ENCODE data around the gene KIRREL2.

The KIRREL2 gene

GRCh38 chr19:35852029-35852780, 4.5 kb upstream of the KIRREL2 start, which contains the start of gene NPHS1:
NPHS1 (minus strand) TSS chr19:35852504; CDS start chr19:35851837, 667 bp downstream.
- ChIA-PET CTCF (no interaction called here), POLR2A (no interaction called here)
- 82% methylated on average over 9 of the region's 9 CpGs for WGBS (ENCODE audit: insufficient coverage)
- Histone ChIP-seq H3K27ac (ENCODE audit: insufficient read depth in 1 of 2, low read depth in 1 of 2, low read length in 2 of 2, poor library complexity in 1 of 2, severe bottlenecking in 2 of 2) (no peak within 1 kb of the TSS), H3K4me3 (ENCODE audit: control insufficient read depth in 1 of 7, extremely low read depth in 1 of 7, insufficient read depth in 4 of 7, low read depth in 2 of 7, low read length in 6 of 7) (no peak within 1 kb of the TSS), H3K36me3 (ENCODE audit: control insufficient read depth in 4 of 4, insufficient read depth in 4 of 4, low read length in 3 of 4) (no peaks in the 10 kb centered on the region), H3K9me3 (ENCODE audit: control extremely low read depth in 1 of 5, control insufficient read depth in 4 of 5, insufficient read depth in 2 of 5, low read depth in 1 of 5, low read length in 4 of 5) (no peaks in the 10 kb centered on the region), H3K27me3 (replicated peaks in 2 of 5; ENCODE audit: control insufficient read depth in 4 of 5, insufficient read depth in 5 of 5, low read length in 4 of 5) (peaks cover 0 to 91% (median 24%) of the 10 kb centered on the region in 5 experiments), H3K4me1 (ENCODE audit: control extremely low read depth in 1 of 4, control insufficient read depth in 4 of 4, insufficient read depth in 4 of 4, low read length in 3 of 4) (peaks cover 0 to 15% (median 12%) of the 10 kb centered on the region in 4 experiments)
- DNase-seq = no peak

GRCh38 chr19:35853038-35853756, 3.5 kb upstream of the KIRREL2 start:
- Histone ChIP-seq H3K9me3 (ENCODE audit: control extremely low read depth in 1 of 5, control insufficient read depth in 4 of 5, insufficient read depth in 2 of 5, low read depth in 1 of 5, low read length in 4 of 5) (no peaks in the 10 kb centered on the region), H3K4me1 (ENCODE audit: control extremely low read depth in 1 of 4, control insufficient read depth in 4 of 4, insufficient read depth in 4 of 4, low read length in 3 of 4) (peaks cover 0 to 16% (median 14%) of the 10 kb centered on the region in 4 experiments), H3K27ac (ENCODE audit: insufficient read depth in 1 of 2, low read depth in 1 of 2, low read length in 2 of 2, poor library complexity in 1 of 2, severe bottlenecking in 2 of 2) (no peak overlapping the region), H3K4me3 (ENCODE audit: control insufficient read depth in 1 of 7, extremely low read depth in 1 of 7, insufficient read depth in 4 of 7, low read depth in 2 of 7, low read length in 6 of 7) (no peak overlapping the region), H3K36me3 (ENCODE audit: control insufficient read depth in 4 of 4, insufficient read depth in 4 of 4, low read length in 3 of 4) (no peaks in the 10 kb centered on the region), H3K27me3 (replicated peaks in 2 of 5; ENCODE audit: control insufficient read depth in 4 of 5, insufficient read depth in 5 of 5, low read length in 4 of 5) (peaks cover 0 to 92% (median 27%) of the 10 kb centered on the region in 5 experiments)
- no peak for DNase-seq
- ChIA-PET CTCF (interaction anchor here (0.9 kb wide), 1 partner anchor 58 kb away, joined by 3 read pairs; no protein-coding TSS in a partner anchor), POLR2A (no interaction called here)
- WGBS (ENCODE audit: insufficient coverage) = 80% methylated on average over 8 of the region's 8 CpGs

- no peaks in the 10 kb centered on the region for H3K36me3 ChIP-seq (ENCODE audit: control insufficient read depth in 4 of 4, insufficient read depth in 4 of 4, low read length in 3 of 4)
- 96% methylated on average over 6 of the region's 6 CpGs for WGBS (ENCODE audit: insufficient coverage)
- peaks cover 0 to 93% (median 53%) of the 10 kb centered on the region in 5 experiments for H3K27me3 ChIP-seq (replicated peaks in 2 of 5; ENCODE audit: control insufficient read depth in 4 of 5, insufficient read depth in 5 of 5, low read length in 4 of 5)
- DNase-seq = no peak
- peaks cover 0 to 9% (median 0%) of the 10 kb centered on the region in 5 experiments for H3K9me3 ChIP-seq (ENCODE audit: control extremely low read depth in 1 of 5, control insufficient read depth in 4 of 5, insufficient read depth in 2 of 5, low read depth in 1 of 5, low read length in 4 of 5)
- POLR2A ChIA-PET = no interaction called here
- H3K27ac ChIP-seq (ENCODE audit: insufficient read depth in 1 of 2, low read depth in 1 of 2, low read length in 2 of 2, poor library complexity in 1 of 2, severe bottlenecking in 2 of 2) = no peak overlapping the region
- CTCF ChIA-PET = no interaction called here
- H3K4me1 ChIP-seq (ENCODE audit: control extremely low read depth in 1 of 4, control insufficient read depth in 4 of 4, insufficient read depth in 4 of 4, low read length in 3 of 4) = peaks cover 0 to 21% (median 14%) of the 10 kb centered on the region in 4 experiments
- H3K4me3 ChIP-seq (ENCODE audit: control insufficient read depth in 1 of 7, extremely low read depth in 1 of 7, insufficient read depth in 4 of 7, low read depth in 2 of 7, low read length in 6 of 7) = no peak overlapping the region
Observed at GRCh38 chr19:35858311-35858710, 1.6 kb downstream of the KIRREL2 start.

- no peak overlapping the region for H3K4me3 ChIP-seq (ENCODE audit: control insufficient read depth in 1 of 7, extremely low read depth in 1 of 7, insufficient read depth in 4 of 7, low read depth in 2 of 7, low read length in 6 of 7)
- no peak for DNase-seq
- peaks cover 0 to 21% (median 14%) of the 10 kb centered on the region in 4 experiments for H3K4me1 ChIP-seq (ENCODE audit: control extremely low read depth in 1 of 4, control insufficient read depth in 4 of 4, insufficient read depth in 4 of 4, low read length in 3 of 4)
- peaks cover 0 to 93% (median 53%) of the 10 kb centered on the region in 5 experiments for H3K27me3 ChIP-seq (replicated peaks in 2 of 5; ENCODE audit: control insufficient read depth in 4 of 5, insufficient read depth in 5 of 5, low read length in 4 of 5)
- WGBS (ENCODE audit: insufficient coverage) = 91% methylated on average over 4 of the region's 4 CpGs
- CTCF ChIA-PET = interaction anchor here (0.9 kb wide), 1 partner anchor 88 kb away, joined by 3 read pairs; no protein-coding TSS in a partner anchor
- POLR2A ChIA-PET = no interaction called here
- no peaks in the 10 kb centered on the region for H3K36me3 ChIP-seq (ENCODE audit: control insufficient read depth in 4 of 4, insufficient read depth in 4 of 4, low read length in 3 of 4)
- H3K9me3 ChIP-seq (ENCODE audit: control extremely low read depth in 1 of 5, control insufficient read depth in 4 of 5, insufficient read depth in 2 of 5, low read depth in 1 of 5, low read length in 4 of 5) = peaks cover 0 to 9% (median 0%) of the 10 kb centered on the region in 5 experiments
- no peak overlapping the region for H3K27ac ChIP-seq (ENCODE audit: insufficient read depth in 1 of 2, low read depth in 1 of 2, low read length in 2 of 2, poor library complexity in 1 of 2, severe bottlenecking in 2 of 2)
Observed at GRCh38 chr19:35859414-35859813, 2.7 kb downstream of the KIRREL2 start.

GRCh38 chr19:35860436-35860817, 3.7 kb downstream of the KIRREL2 start:
- ChIA-PET POLR2A (interaction anchor here (0.6 kb wide), 1 partner anchor 64 kb away, joined by 4 read pairs; no protein-coding TSS in a partner anchor), CTCF (interaction anchor here (0.9 kb wide), 1 partner anchor 87 kb away, joined by 3 read pairs; no protein-coding TSS in a partner anchor)
- no peak for DNase-seq
- no peak overlapping the region for H3K4me3 ChIP-seq (ENCODE audit: control insufficient read depth in 1 of 7, extremely low read depth in 1 of 7, insufficient read depth in 4 of 7, low read depth in 2 of 7, low read length in 6 of 7)
- peaks cover 0 to 91% (median 47%) of the 10 kb centered on the region in 5 experiments for H3K27me3 ChIP-seq (replicated peaks in 2 of 5; ENCODE audit: control insufficient read depth in 4 of 5, insufficient read depth in 5 of 5, low read length in 4 of 5)
- H3K27ac ChIP-seq (ENCODE audit: insufficient read depth in 1 of 2, low read depth in 1 of 2, low read length in 2 of 2, poor library complexity in 1 of 2, severe bottlenecking in 2 of 2) = no peak overlapping the region
- H3K36me3 ChIP-seq (ENCODE audit: control insufficient read depth in 4 of 4, insufficient read depth in 4 of 4, low read length in 3 of 4) = no peaks in the 10 kb centered on the region
- H3K4me1 ChIP-seq (ENCODE audit: control extremely low read depth in 1 of 4, control insufficient read depth in 4 of 4, insufficient read depth in 4 of 4, low read length in 3 of 4) = peaks cover 0 to 21% (median 14%) of the 10 kb centered on the region in 4 experiments
- 14% methylated on average over 21 of the region's 24 CpGs for WGBS (ENCODE audit: insufficient coverage)
- H3K9me3 ChIP-seq (ENCODE audit: control extremely low read depth in 1 of 5, control insufficient read depth in 4 of 5, insufficient read depth in 2 of 5, low read depth in 1 of 5, low read length in 4 of 5) = peaks cover 0 to 9% (median 0%) of the 10 kb centered on the region in 5 experiments

GRCh38 chr19:35860818-35861639, 4.3 kb downstream of the KIRREL2 start:
- Histone ChIP-seq H3K27me3 (replicated peaks in 2 of 5; ENCODE audit: control insufficient read depth in 4 of 5, insufficient read depth in 5 of 5, low read length in 4 of 5) (peaks cover 0 to 91% (median 46%) of the 10 kb centered on the region in 5 experiments), H3K9me3 (ENCODE audit: control extremely low read depth in 1 of 5, control insufficient read depth in 4 of 5, insufficient read depth in 2 of 5, low read depth in 1 of 5, low read length in 4 of 5) (peaks cover 0 to 9% (median 0%) of the 10 kb centered on the region in 5 experiments), H3K4me1 (ENCODE audit: control extremely low read depth in 1 of 4, control insufficient read depth in 4 of 4, insufficient read depth in 4 of 4, low read length in 3 of 4) (peaks cover 0 to 19% (median 13%) of the 10 kb centered on the region in 4 experiments), H3K36me3 (ENCODE audit: control insufficient read depth in 4 of 4, insufficient read depth in 4 of 4, low read length in 3 of 4) (no peaks in the 10 kb centered on the region), H3K4me3 (ENCODE audit: control insufficient read depth in 1 of 7, extremely low read depth in 1 of 7, insufficient read depth in 4 of 7, low read depth in 2 of 7, low read length in 6 of 7) (no peak overlapping the region), H3K27ac (ENCODE audit: insufficient read depth in 1 of 2, low read depth in 1 of 2, low read length in 2 of 2, poor library complexity in 1 of 2, severe bottlenecking in 2 of 2) (no peak overlapping the region)
- DNase-seq = no peak
- WGBS (ENCODE audit: insufficient coverage) = 14% methylated on average over 35 of the region's 55 CpGs
- ChIA-PET CTCF (no interaction called here), POLR2A (no interaction called here)

Data from common myeloid progenitor, CD34-positive (primary cell).